ENCODE measurements around the gene CLSTN2.

CLSTN2 gene

DNA sequence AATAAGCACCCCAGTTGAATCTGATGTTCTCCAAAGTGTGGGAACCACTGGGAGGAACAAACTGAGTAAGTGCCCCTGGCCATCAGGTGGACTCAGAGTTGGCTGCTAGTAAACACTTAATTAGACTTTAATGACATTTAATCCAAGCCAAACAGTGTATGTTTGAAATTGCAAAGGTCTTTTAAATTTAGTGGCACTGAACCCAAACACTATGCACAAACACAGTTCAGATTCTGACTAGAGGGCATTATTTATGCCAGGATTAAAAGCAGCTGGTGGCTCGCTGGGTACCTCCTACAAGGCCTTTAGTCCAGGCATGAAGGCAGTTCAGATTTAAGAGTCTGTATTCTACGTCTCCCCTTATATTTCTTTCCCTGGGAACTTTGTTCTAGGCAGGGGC lies 264.8 kb downstream of the CLSTN2 start:
- TF ChIP-seq FOXP2 (optimal IDR thresholded peaks at IDR 0.05; ENCODE audit: borderline replicate concordance, extremely low read depth, extremely low read length, insufficient read depth) (no peak), REST (IDR thresholded peaks at IDR 0.05; ENCODE audit: insufficient read depth in 1 of 2, low read depth in 2 of 2, low read length in 2 of 2) (no peak), TAF1 (IDR thresholded peaks at IDR 0.05; ENCODE audit: borderline replicate concordance, insufficient read depth, low read length) (no peak), SIN3A (IDR thresholded peaks at IDR 0.05; ENCODE audit: borderline replicate concordance, insufficient read depth, low read length) (no peak), POLR2AphosphoS5 (IDR thresholded peaks at IDR 0.05; ENCODE audit: low read depth, low read length) (no peak)

GRCh38 chr3:140203510-140203909 lies 268.5 kb downstream of the CLSTN2 start:
- no peak for TF ChIP-seq POLR2AphosphoS5 (IDR thresholded peaks at IDR 0.05; ENCODE audit: low read depth, low read length)
- no peak for TF ChIP-seq SIN3A (IDR thresholded peaks at IDR 0.05; ENCODE audit: borderline replicate concordance, insufficient read depth, low read length)
- no peak for TF ChIP-seq TAF1 (IDR thresholded peaks at IDR 0.05; ENCODE audit: borderline replicate concordance, insufficient read depth, low read length)
- TF ChIP-seq REST (IDR thresholded peaks at IDR 0.05; ENCODE audit: insufficient read depth in 1 of 2, low read depth in 2 of 2, low read length in 2 of 2): no peak
- no peak for TF ChIP-seq FOXP2 (optimal IDR thresholded peaks at IDR 0.05; ENCODE audit: borderline replicate concordance, extremely low read depth, extremely low read length, insufficient read depth)

- TF ChIP-seq SIN3A (IDR thresholded peaks at IDR 0.05; ENCODE audit: borderline replicate concordance, insufficient read depth, low read length) (no peak), REST (IDR thresholded peaks at IDR 0.05; ENCODE audit: insufficient read depth in 1 of 2, low read depth in 2 of 2, low read length in 2 of 2) (no peak), FOXP2 (optimal IDR thresholded peaks at IDR 0.05; ENCODE audit: borderline replicate concordance, extremely low read depth, extremely low read length, insufficient read depth) (no peak), POLR2AphosphoS5 (IDR thresholded peaks at IDR 0.05; ENCODE audit: low read depth, low read length) (no peak)
Measured at GRCh38 chr3:140204271-140204984, 269.4 kb downstream of the CLSTN2 start.

DNA sequence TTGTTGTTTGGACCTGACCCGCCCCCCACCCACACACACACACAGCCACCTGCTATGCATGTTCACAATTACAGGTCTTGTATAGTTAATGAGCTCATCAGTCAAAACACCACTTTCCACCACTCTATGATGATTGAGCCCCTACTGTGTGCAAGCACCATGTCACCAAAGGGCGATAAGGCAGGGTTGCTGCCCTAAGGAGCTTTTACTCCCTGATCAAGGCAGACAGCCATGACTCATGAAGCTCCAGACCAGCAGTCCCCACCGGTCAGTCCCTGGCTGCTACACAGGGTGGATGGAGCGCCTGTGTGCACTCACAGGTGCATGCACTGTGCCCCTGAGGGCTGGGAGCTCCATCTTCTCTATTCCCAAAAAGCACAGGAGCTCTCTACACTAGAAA lies 270.6 kb downstream of the CLSTN2 start:
- no peak for TF ChIP-seq REST (IDR thresholded peaks at IDR 0.05; ENCODE audit: insufficient read depth in 1 of 2, low read depth in 2 of 2, low read length in 2 of 2)
- TF ChIP-seq SIN3A (IDR thresholded peaks at IDR 0.05; ENCODE audit: borderline replicate concordance, insufficient read depth, low read length): no peak
- no peak for TF ChIP-seq POLR2AphosphoS5 (IDR thresholded peaks at IDR 0.05; ENCODE audit: low read depth, low read length)
- no peak for TF ChIP-seq FOXP2 (optimal IDR thresholded peaks at IDR 0.05; ENCODE audit: borderline replicate concordance, extremely low read depth, extremely low read length, insufficient read depth)
- no peak for TF ChIP-seq TAF1 (IDR thresholded peaks at IDR 0.05; ENCODE audit: borderline replicate concordance, insufficient read depth, low read length)
